Measurements from ENCODE around the gene PTPN6. TPM values are rescaled to one million over a fixed set of nuclear protein-coding genes. Genes with fewer than 3 reads are reported as not detected.

PTPN6 gene
- polyA plus RNA-seq, 1 donor from 2014 or later, result not detected

- Histone ChIP-seq H3K9ac (ENCODE audit: low read length) (peak overlapping the region; percentile 92), H3K9me2 (ENCODE audit: insufficient read depth, low read length) (no peaks in the 10 kb centered on the region), H3K79me2 (replicated peaks; ENCODE audit: insufficient read depth, low read length) (no peaks in the 10 kb centered on the region), H3K4me3 (ENCODE audit: low read length) (peak overlapping the region; percentile 83), H3K27me3 (ENCODE audit: insufficient read depth, low read depth, low read length) (no peaks in the 10 kb centered on the region), H4K20me1 (ENCODE audit: insufficient read depth) (no peaks in the 10 kb centered on the region), H3K27ac (ENCODE audit: low read length) (peak overlapping the region; percentile 94), H3K36me3 (ENCODE audit: insufficient read depth, low read length) (no peaks in the 10 kb centered on the region), H3F3A (ENCODE audit: insufficient read depth, low read length, poor library complexity, severe bottlenecking) (peaks cover 6% of the 10 kb centered on the region), H2AFZ (ENCODE audit: low read depth, low read length) (no peak overlapping the region), H3K4me2 (ENCODE audit: low read length) (peak overlapping the region; percentile 52), H3K9me3 (ENCODE audit: low read length) (no peaks in the 10 kb centered on the region)
- TF ChIP-seq CTCF (IDR thresholded peaks at IDR 0.05; ENCODE audit: poor library complexity, severe bottlenecking), result no peak
- TF ChIP-seq EP300 (conservative IDR thresholded peaks at IDR 0.05; ENCODE audit: poor library complexity, severe bottlenecking), result peak; percentile 26
- TF ChIP-seq POLR2AphosphoS5 (IDR thresholded peaks at IDR 0.05), result no peak
Measured at GRCh38 chr12:6943389-6943721, 7.8 kb upstream of the PTPN6 start.

GRCh38 chr12:6943722-6944380 is 7.3 kb upstream of the PTPN6 start, which contains the start of the genes C12orf57 and RNU7-1:
C12orf57 (plus strand) TSS chr12:6944022; CDS start chr12:6944122, 100 bp downstream.
RNU7-1 (plus strand) TSS chr12:6943816.
- Histone ChIP-seq H3K4me3 (ENCODE audit: low read length) (peak within 1 kb of the TSS; percentile 83), H3K4me2 (ENCODE audit: low read length) (peak within 1 kb of the TSS; percentile 63), H3K27me3 (ENCODE audit: insufficient read depth, low read depth, low read length) (no peaks in the 10 kb centered on the region), H3K9me3 (ENCODE audit: low read length) (no peaks in the 10 kb centered on the region), H3K9me2 (ENCODE audit: insufficient read depth, low read length) (no peaks in the 10 kb centered on the region), H3F3A (ENCODE audit: insufficient read depth, low read length, poor library complexity, severe bottlenecking) (peaks cover 4% of the 10 kb centered on the region), H4K20me1 (ENCODE audit: insufficient read depth) (no peaks in the 10 kb centered on the region), H3K79me2 (replicated peaks; ENCODE audit: insufficient read depth, low read length) (no peaks in the 10 kb centered on the region), H3K9ac (ENCODE audit: low read length) (peak within 1 kb of the TSS; percentile 92), H2AFZ (ENCODE audit: low read depth, low read length) (peak within 1 kb of the TSS; percentile 23), H3K27ac (ENCODE audit: low read length) (peak within 1 kb of the TSS; percentile 94), H3K36me3 (ENCODE audit: insufficient read depth, low read length) (no peaks in the 10 kb centered on the region)
- TF ChIP-seq TAF1 (IDR thresholded peaks at IDR 0.05; ENCODE audit: low read depth), result peak; percentile 24
- no peak for TF ChIP-seq EP300 (conservative IDR thresholded peaks at IDR 0.05; ENCODE audit: poor library complexity, severe bottlenecking)
- TF ChIP-seq RAD21 (conservative IDR thresholded peaks at IDR 0.05), result no peak
- no peak for TF ChIP-seq EZH2 (IDR thresholded peaks at IDR 0.05; ENCODE audit: borderline replicate concordance, insufficient read depth, low read length, poor library complexity, severe bottlenecking)
- no peak for TF ChIP-seq SMC3 (conservative IDR thresholded peaks at IDR 0.05; ENCODE audit: poor library complexity)
- peak; percentile 80 for TF ChIP-seq POLR2AphosphoS5 (IDR thresholded peaks at IDR 0.05)
- TF ChIP-seq CTCF (IDR thresholded peaks at IDR 0.05; ENCODE audit: poor library complexity, severe bottlenecking), result no peak
- TF ChIP-seq MXI1 (conservative IDR thresholded peaks at IDR 0.05; ENCODE audit: poor library complexity, severe bottlenecking), result peak; percentile 18
- TF ChIP-seq REST (IDR thresholded peaks at IDR 0.05; ENCODE audit: borderline replicate concordance), result peak; percentile 52
